Hematopoietic multipotent progenitor cell treated with erythropoietin and hydrocortisone succinate and interleukin-3 and kit ligand, for 8 days (in vitro differentiated cells): ENCODE measurements around the gene WFDC5.
"Not testable (repeated sequence)": the region's sequence is repeated elsewhere in the genome, so short reads cannot be mapped to it uniquely, and the experiment has no call there.

Experiments used
- DNase-seq: peaks from one replicate; pipeline ENCODE4 v3.0.0-alpha.2; 2015

WFDC5 gene

GRCh38 chr20:45087097-45087790 is 27.7 kb downstream of the WFDC5 start:
- DNase-seq = no peak

- DNase-seq = no peak
These were observed 29.1 kb downstream of the WFDC5 start for GRCh38 chr20:45085867-45086266.

GRCh38 chr20:45085289-45085688 is 29.7 kb downstream of the WFDC5 start:
- DNase-seq = no peak

GRCh38 chr20:45083127-45083526 is 31.8 kb downstream of the WFDC5 start:
- no peak for DNase-seq

- DNase-seq = no peak
These were observed 32.5 kb downstream of the WFDC5 start for GRCh38 chr20:45082468-45082867.

- peak; percentile 43 for DNase-seq
These were observed 33.9 kb downstream of the WFDC5 start for GRCh38 chr20:45080867-45081624.

GRCh38 chr20:45077559-45077958 is 37.4 kb downstream of the WFDC5 start:
- no peak for DNase-seq

GRCh38 chr20:45073221-45073620 is 41.8 kb downstream of the WFDC5 start:
- no peak for DNase-seq

GRCh38 chr20:45072066-45072465 is 42.9 kb downstream of the WFDC5 start:
- no peak for DNase-seq

GRCh38 chr20:45070932-45071632 is 43.9 kb downstream of the WFDC5 start:
- peak; percentile 15 for DNase-seq

GRCh38 chr20:45069261-45069660 is 45.7 kb downstream of the WFDC5 start:
- DNase-seq = no peak

- DNase-seq = no peak
These were observed 47.4 kb downstream of the WFDC5 start for GRCh38 chr20:45067558-45067957.

- DNase-seq = no peak
These were observed 47.9 kb downstream of the WFDC5 start for GRCh38 chr20:45067087-45067486.

- no peak for DNase-seq
These were observed 48.6 kb downstream of the WFDC5 start for GRCh38 chr20:45066372-45066771.

- DNase-seq = no peak
These were observed 50.2 kb downstream of the WFDC5 start for GRCh38 chr20:45064812-45065211.

GRCh38 chr20:45063107-45063506 is 51.9 kb downstream of the WFDC5 start:
- DNase-seq = not testable (repeated sequence)

- no peak for DNase-seq
These were observed 53.7 kb downstream of the WFDC5 start for GRCh38 chr20:45061244-45061643.

GRCh38 chr20:45060294-45060693 is 54.7 kb downstream of the WFDC5 start:
- no peak for DNase-seq
